ENCODE measurements around the gene CEP72. TPM values are rescaled to one million over a fixed set of nuclear protein-coding genes. Genes with fewer than 3 reads are reported as not detected.

CEP72 gene
- total RNA-seq, 1 donor from 2014 or later, result 7.0 TPM

- no peak for DNase-seq (ENCODE audit: low read depth)
- H3K4me3 ChIP-seq (ENCODE audit: insufficient read depth, low read depth, low read length), result no peak overlapping the region
- no peaks in the 10 kb centered on the region for H3K79me2 ChIP-seq (ENCODE audit: insufficient read depth, low read length)
- no peaks in the 10 kb centered on the region for H3K27me3 ChIP-seq (ENCODE audit: insufficient read depth, low read length)
- no peak overlapping the region for H3K27ac Mint-ChIP-seq (ENCODE audit: unreplicated experiment)
- no peak for FAIRE-seq
- no peaks in the 10 kb centered on the region for H3K4me1 Mint-ChIP-seq (ENCODE audit: low read depth, unreplicated experiment)
- no peak overlapping the region for H3K4me2 ChIP-seq (ENCODE audit: low read length)
- peaks cover 5% of the 10 kb centered on the region for H3K36me3 ChIP-seq (ENCODE audit: insufficient read depth, low read length)
- H3K4me1 ChIP-seq (ENCODE audit: insufficient read depth, low read length), result no peaks in the 10 kb centered on the region
- H2AFZ ChIP-seq (ENCODE audit: low read depth, low read length), result no peak overlapping the region
- H3K27ac ChIP-seq (ENCODE audit: low read depth, low read length), result no peak overlapping the region
- no peaks in the 10 kb centered on the region for H3K9me3 Mint-ChIP-seq (ENCODE audit: unreplicated experiment)
- H3K36me3 Mint-ChIP-seq (ENCODE audit: low read depth, unreplicated experiment), result peaks cover 26% of the 10 kb centered on the region
- H3K4me3 Mint-ChIP-seq (ENCODE audit: unreplicated experiment), result no peak overlapping the region
- no peak for TF ChIP-seq EZH2 (IDR thresholded peaks at IDR 0.05; ENCODE audit: insufficient read depth, low read length)
- no peaks in the 10 kb centered on the region for H3K9me3 ChIP-seq (ENCODE audit: insufficient read depth, low read depth, low read length)
- H3K27me3 Mint-ChIP-seq (ENCODE audit: low read depth, unreplicated experiment), result no peaks in the 10 kb centered on the region
- no peaks in the 10 kb centered on the region for H4K20me1 ChIP-seq (ENCODE audit: insufficient read depth, low read length)
- H3K9ac ChIP-seq (ENCODE audit: low read length), result no peak overlapping the region
These were observed 31.2 kb downstream of the CEP72 start for GRCh38 chr5:643351-643801.

- no peaks in the 10 kb centered on the region for H3K4me1 ChIP-seq (ENCODE audit: insufficient read depth, low read length)
- no peaks in the 10 kb centered on the region for H3K79me2 ChIP-seq (ENCODE audit: insufficient read depth, low read length)
- H3K27me3 Mint-ChIP-seq (ENCODE audit: low read depth, unreplicated experiment), result no peaks in the 10 kb centered on the region
- peaks cover 5% of the 10 kb centered on the region for H3K36me3 ChIP-seq (ENCODE audit: insufficient read depth, low read length)
- FAIRE-seq, result no peak
- no peak overlapping the region for H3K27ac ChIP-seq (ENCODE audit: low read depth, low read length)
- no peak for TF ChIP-seq EZH2 (IDR thresholded peaks at IDR 0.05; ENCODE audit: insufficient read depth, low read length)
- TF ChIP-seq CTCF (IDR thresholded peaks at IDR 0.05; ENCODE audit: insufficient read depth, low read depth, low read length), result no peak
- peaks cover 26% of the 10 kb centered on the region for H3K36me3 Mint-ChIP-seq (ENCODE audit: low read depth, unreplicated experiment)
- H3K9me3 Mint-ChIP-seq (ENCODE audit: unreplicated experiment), result no peaks in the 10 kb centered on the region
- H3K4me3 Mint-ChIP-seq (ENCODE audit: unreplicated experiment), result no peak overlapping the region
- H2AFZ ChIP-seq (ENCODE audit: low read depth, low read length), result no peak overlapping the region
- H3K9me3 ChIP-seq (ENCODE audit: insufficient read depth, low read depth, low read length), result no peaks in the 10 kb centered on the region
- no peak for DNase-seq (ENCODE audit: low read depth)
- H3K9ac ChIP-seq (ENCODE audit: low read length), result no peak overlapping the region
- H3K4me3 ChIP-seq (ENCODE audit: insufficient read depth, low read depth, low read length), result no peak overlapping the region
- H3K4me2 ChIP-seq (ENCODE audit: low read length), result no peak overlapping the region
- H3K4me1 Mint-ChIP-seq (ENCODE audit: low read depth, unreplicated experiment), result no peaks in the 10 kb centered on the region
- no peak overlapping the region for H3K27ac Mint-ChIP-seq (ENCODE audit: unreplicated experiment)
- H4K20me1 ChIP-seq (ENCODE audit: insufficient read depth, low read length), result no peaks in the 10 kb centered on the region
- H3K27me3 ChIP-seq (ENCODE audit: insufficient read depth, low read length), result no peaks in the 10 kb centered on the region
These were observed 31.7 kb downstream of the CEP72 start for GRCh38 chr5:643811-644271.

GRCh38 chr5:644509-644908, 32.4 kb downstream of the CEP72 start:
- Histone ChIP-seq H3K4me3 (ENCODE audit: insufficient read depth, low read depth, low read length) (no peak overlapping the region), H3K9me3 (ENCODE audit: insufficient read depth, low read depth, low read length) (no peaks in the 10 kb centered on the region), H3K36me3 (ENCODE audit: insufficient read depth, low read length) (peaks cover 5% of the 10 kb centered on the region), H3K27me3 (ENCODE audit: insufficient read depth, low read length) (no peaks in the 10 kb centered on the region), H3K9ac (ENCODE audit: low read length) (no peak overlapping the region), H3K4me2 (ENCODE audit: low read length) (no peak overlapping the region), H3K79me2 (ENCODE audit: insufficient read depth, low read length) (no peaks in the 10 kb centered on the region), H3K27ac (ENCODE audit: low read depth, low read length) (no peak overlapping the region), H3K4me1 (ENCODE audit: insufficient read depth, low read length) (no peaks in the 10 kb centered on the region), H2AFZ (ENCODE audit: low read depth, low read length) (no peak overlapping the region), H4K20me1 (ENCODE audit: insufficient read depth, low read length) (no peaks in the 10 kb centered on the region)
- H3K27me3 Mint-ChIP-seq (ENCODE audit: low read depth, unreplicated experiment), result no peaks in the 10 kb centered on the region
- no peak overlapping the region for H3K4me3 Mint-ChIP-seq (ENCODE audit: unreplicated experiment)
- no peaks in the 10 kb centered on the region for H3K9me3 Mint-ChIP-seq (ENCODE audit: unreplicated experiment)
- DNase-seq (ENCODE audit: low read depth) (no peak), FAIRE-seq (no peak)
- H3K4me1 Mint-ChIP-seq (ENCODE audit: low read depth, unreplicated experiment), result no peaks in the 10 kb centered on the region
- TF ChIP-seq CTCF (IDR thresholded peaks at IDR 0.05; ENCODE audit: insufficient read depth, low read depth, low read length), result no peak
- no peak for TF ChIP-seq EZH2 (IDR thresholded peaks at IDR 0.05; ENCODE audit: insufficient read depth, low read length)
- no peak overlapping the region for H3K27ac Mint-ChIP-seq (ENCODE audit: unreplicated experiment)
- H3K36me3 Mint-ChIP-seq (ENCODE audit: low read depth, unreplicated experiment), result peaks cover 26% of the 10 kb centered on the region

Measured in astrocyte (in vitro differentiated cells and primary cell).